Endothelial cell of umbilical vein (primary cell): ENCODE data around the gene SLC26A2. TPM values are rescaled to one million over a fixed set of nuclear protein-coding genes. Genes with fewer than 3 reads are reported as not detected.

Experiments
- BruUV-seq: library from RNA; stranded (reverse); fragments of 400-500 nt; replicated peaks from 2 replicates; lab custom pipeline; 2021; lab: Mats Ljungman, UMichigan
- CTCF ChIA-PET: fragments of 300-600, 350-600 bp; sonication (Branson Sonifier 250); formaldehyde crosslinking; loops from one replicate; lab custom pipeline; 2021; ENCODE audit warnings: antibody characterized with exemption, inconsistent platforms; lab: Charles Lee
- POLR2A ChIA-PET: fragments of 300-600, 350-600 bp; sonication (Branson Sonifier 250); formaldehyde crosslinking; loops from one replicate; lab custom pipeline; 2021; ENCODE audit warnings: antibody characterized with exemption, inconsistent platforms; lab: Charles Lee
- DNase-seq: peaks from one replicate; pipeline ENCODE4 v3.0.0-alpha.2; 2011; ENCODE audit warnings: low read depth, low spot score
- FAIRE-seq: peaks from 2 replicates; lab custom pipeline; 2011; peaks lifted over from hg19 to GRCh38; lab: Jason Lieb, UNC
- H2AFZ ChIP-seq: 2 replicates; pipeline ENCODE4 v1.6.0; 2012; ENCODE audit warnings: low read depth, low read length, control low read depth, inconsistent platforms
- H3K27ac ChIP-seq: 2 replicates; pipeline ENCODE4 v1.5.1; 2011; ENCODE audit warnings: low read depth, mild to moderate bottlenecking, control low read depth, low read length, moderate library complexity; ENCODE audit not compliant: insufficient read depth
- H3K27me3 ChIP-seq, 2 experiments: 2 replicates each; pipeline versions ENCODE4 v1.6.0 to v1.6.1; 2011; ENCODE audit warnings: low read length in 2 of 2, mixed read lengths in 1 of 2; ENCODE audit not compliant: control insufficient read depth in 2 of 2, insufficient read depth in 2 of 2
- H3K36me3 ChIP-seq, 2 experiments: 2 replicates in 1 of 2; 3 replicates in 1 of 2; pipeline ENCODE4 v1.5.1; 2011; ENCODE audit warnings: low read length in 2 of 2, mild to moderate bottlenecking in 1 of 2, moderate library complexity in 1 of 2; ENCODE audit not compliant: control insufficient read depth in 2 of 2, insufficient read depth in 2 of 2; ENCODE audit errors: extremely low read depth in 1 of 2
- H3K4me1 ChIP-seq: 3 replicates; pipeline ENCODE4 v1.5.1; 2011; ENCODE audit warnings: mild to moderate bottlenecking, low read length; ENCODE audit not compliant: control insufficient read depth, insufficient read depth; ENCODE audit errors: extremely low read depth
- H3K4me2 ChIP-seq: 2 replicates; pipeline ENCODE4 v1.6.1; 2011; ENCODE audit warnings: low read length, control low read depth, mixed read lengths; ENCODE audit not compliant: insufficient read depth
- H3K4me3 ChIP-seq, 3 experiments: fragments of 200-600 bp in 1 of 3; sonication (generic), shearing (Covaris generic) in 1 of 3; replicated peaks in 1 of 3; 2 replicates each; pipeline ENCODE4 v1.5.1; 2011 to 2016; ENCODE audit warnings: control low read depth in 3 of 3, low read length in 3 of 3, mild to moderate bottlenecking in 2 of 3, inconsistent platforms in 1 of 3, low read depth in 1 of 3, moderate library complexity in 1 of 3; ENCODE audit not compliant: insufficient read depth in 1 of 3
- H3K79me2 ChIP-seq: 2 replicates; pipeline ENCODE4 v1.6.0; 2012; ENCODE audit warnings: low read length, inconsistent platforms; ENCODE audit not compliant: control insufficient read depth, insufficient read depth
- H3K9ac ChIP-seq: replicated peaks from 2 replicates; pipeline ENCODE3; 2011; ENCODE audit warnings: low read length, control low read depth; ENCODE audit not compliant: insufficient read depth; ENCODE audit errors: extremely low read depth
- H3K9me1 ChIP-seq: replicated peaks from 3 replicates; pipeline ENCODE4 v1.6.0; 2011; ENCODE audit warnings: mild to moderate bottlenecking, low read length; ENCODE audit not compliant: control insufficient read depth, insufficient read depth; ENCODE audit errors: extremely low read depth
- H3K9me3 ChIP-seq: replicated peaks from 2 replicates; pipeline ENCODE4 v1.5.1; 2012; ENCODE audit warnings: low read length, inconsistent platforms; ENCODE audit not compliant: control insufficient read depth, insufficient read depth
- H4K20me1 ChIP-seq: replicated peaks from 2 replicates; pipeline ENCODE3; 2011; ENCODE audit warnings: mild to moderate bottlenecking, low read length; ENCODE audit not compliant: control insufficient read depth, insufficient read depth; ENCODE audit errors: extremely low read depth
- CTCF ChIP-seq, 2 donors: IDR thresholded peaks; 1 replicate in 1 of 2; 2 replicates in 1 of 2; pipeline ENCODE4 v1.5.1; 2011; ENCODE audit warnings: low read length in 2 of 2, mild to moderate bottlenecking in 2 of 2, moderate library complexity in 2 of 2, control low read depth in 1 of 2, inconsistent platforms in 1 of 2, low read depth in 1 of 2; ENCODE audit not compliant: insufficient read depth in 1 of 2; ENCODE audit errors: extremely low read depth in 1 of 2
- EZH2 ChIP-seq: IDR thresholded peaks from 2 replicates; pipeline ENCODE4 v1.6.1; 2012; ENCODE audit warnings: borderline replicate concordance, low read depth, mild to moderate bottlenecking, moderate library complexity, low read length, inconsistent platforms; ENCODE audit not compliant: severe bottlenecking
- FOS ChIP-seq: IDR thresholded peaks from 2 replicates; pipeline ENCODE4 v1.6.1; 2011; ENCODE audit warnings: mild to moderate bottlenecking, low read length, moderate library complexity, borderline replicate concordance; ENCODE audit not compliant: insufficient read depth
- GATA2 ChIP-seq: IDR thresholded peaks from 2 replicates; pipeline ENCODE4 v1.7.0; 2011; ENCODE audit warnings: low read depth, mild to moderate bottlenecking, moderate library complexity, mixed read lengths, low read length; ENCODE audit not compliant: insufficient read length, insufficient read depth
- JUN ChIP-seq: IDR thresholded peaks from 2 replicates; pipeline ENCODE4 v1.6.1; 2011; ENCODE audit warnings: borderline replicate concordance, low read depth; ENCODE audit not compliant: insufficient read length, insufficient read depth
- MAX ChIP-seq: IDR thresholded peaks from 2 replicates; pipeline ENCODE4 v1.6.1; 2011; ENCODE audit not compliant: insufficient read depth, insufficient read length
- MYC ChIP-seq: IDR thresholded peaks from one replicate; pipeline ENCODE4 v1.6.1; 2011; ENCODE audit warnings: mild to moderate bottlenecking, low read depth, low read length
- POLR2A ChIP-seq: IDR thresholded peaks from 2 replicates; pipeline ENCODE4 v1.6.1; 2012; ENCODE audit warnings: low read depth, mild to moderate bottlenecking, control low read depth, low read length
- POLR2AphosphoS5 ChIP-seq: IDR thresholded peaks from 2 replicates; pipeline ENCODE4 v1.6.1; 2012; ENCODE audit warnings: low read depth, mild to moderate bottlenecking, control low read depth, low read length, moderate library complexity; ENCODE audit not compliant: insufficient read depth
- dilution Hi-C: fragments of 300-500 bp; cut with MboI; formaldehyde crosslinking; loops from one replicate; pipeline ENCODE4 v1.15.0; 2019; ENCODE audit warnings: low sequenced_read_pairs; ENCODE audit not compliant: extremely low pct_ligation_motif_present
- intact Hi-C: fragments of 100-400 bp; cut with micrococcal nuclease; formaldehyde crosslinking; loops from one replicate; pipeline ENCODE4 v1.10.0; 2022
- polyA plus RNA-seq, 4 experiments: library from polyadenylated mRNA; depleted of rRNA in 3 of 4; stranded (reverse) in 3 of 4; unstranded in 1 of 4; fragments of >200 nt; gene quantifications; 2 replicates each; pipeline versions ENCODE4 v1.2.1 to v1.2.3, GENCODE V29; 2011 to 2012; ENCODE audit warnings: missing spikeins in 1 of 4
- total RNA-seq: library from RNA; stranded (reverse); gene quantifications from 2 replicates; pipeline ENCODE4 v1.2.3, GENCODE V29; 2021

Gene SLC26A2
- total and polyA plus RNA-seq, 2 donors (not counting 3 experiments of a cell fraction or from before 2014, with no cell fraction given): 5.9 to 16.8 TPM

GRCh38 chr5:149982505-149982904, 21.9 kb downstream of the SLC26A2 start:
- DNase-seq: no peak
- intact Hi-C loops (no loop called here), dilution Hi-C loops (no loop called here)
- H3K9ac ChIP-seq: no peak overlapping the region
- H3K27ac ChIP-seq: no peak overlapping the region
- no peaks in the 10 kb centered on the region for H3K4me1 ChIP-seq
- no peaks in the 10 kb centered on the region for H3K9me1 ChIP-seq
- no peak for FAIRE-seq
- H3K27me3 ChIP-seq: no peaks in the 10 kb centered on the region
- H3K4me2 ChIP-seq: no peak overlapping the region
- no peaks in the 10 kb centered on the region for H3K79me2 ChIP-seq
- H3K36me3 ChIP-seq: peaks cover 2 to 5% of the 10 kb centered on the region in 2 experiments
- TF ChIP-seq FOS (no peak), EZH2 (no peak), GATA2 (no peak), MYC (no peak), JUN (no peak), POLR2A (no peak), MAX (no peak), CTCF (IDR thresholded peaks at IDR 0.05; ENCODE audit: extremely low read depth in 1 of 2, insufficient read depth in 1 of 2, low read depth in 1 of 2, low read length in 2 of 2) (no peak), POLR2AphosphoS5 (no peak)
- CTCF ChIA-PET: interaction anchor here (0.6 to 4.5 kb wide), 9 partner anchors 9 to 346 kb away, joined by 3 to 38 read pairs (median 4); no protein-coding TSS in a partner anchor
- no peak overlapping the region for H3K4me3 ChIP-seq
- H2AFZ ChIP-seq: no peak overlapping the region
- no peaks in the 10 kb centered on the region for H3K9me3 ChIP-seq
- BruUV-seq: no TSS peak
- POLR2A ChIA-PET: no interaction called here
- H4K20me1 ChIP-seq: no peaks in the 10 kb centered on the region
